Kidney (tissue), 14 donors: ENCODE measurements around the gene OLFML2B. TPM values are rescaled to one million over a fixed set of nuclear protein-coding genes. Genes with fewer than 3 reads are reported as not detected.
A peak's percentile ranks its signal among the peaks of the same experiment; 100 is the strongest.

Experiments used
- DNase-seq, 5 donors: peaks; one replicate each; pipeline ENCODE4 v3.0.0-alpha.2; 2013 to 2020
- FAIRE-seq: peaks from 2 replicates; lab custom pipeline; 2012; peaks lifted over from hg19 to GRCh38; lab: Jason Lieb, UNC
- H3K27ac ChIP-seq, 2 donors: one replicate each; pipeline ENCODE4 v1.7.0; 2013; ENCODE audit warnings: low read depth in 2 of 2, low read length in 2 of 2, inconsistent platforms in 1 of 2
- H3K27me3 ChIP-seq: one replicate; pipeline ENCODE4 v1.7.1; 2013; ENCODE audit warnings: low read length, inconsistent platforms; ENCODE audit not compliant: control insufficient read depth, insufficient read depth
- H3K36me3 ChIP-seq, 3 donors: one replicate each; pipeline versions ENCODE4 v1.7.0 to v1.7.1; 2013; ENCODE audit warnings: low read length in 3 of 3, control low read depth in 1 of 3, inconsistent platforms in 1 of 3; ENCODE audit not compliant: insufficient read depth in 3 of 3, control insufficient read depth in 2 of 3
- H3K4me1 ChIP-seq, 3 donors: one replicate each; pipeline versions ENCODE4 v1.7.0 to v1.7.1; 2013; ENCODE audit warnings: low read length in 3 of 3, inconsistent platforms in 1 of 3, low read depth in 1 of 3; ENCODE audit not compliant: control insufficient read depth in 2 of 3, insufficient read depth in 2 of 3
- H3K4me3 ChIP-seq, 3 donors: one replicate each; pipeline versions ENCODE4 v1.7.0 to v1.8.1; 2013; ENCODE audit warnings: low read length in 3 of 3, control low read depth in 1 of 3, inconsistent platforms in 1 of 3
- H3K9ac ChIP-seq, 3 donors: one replicate each; pipeline versions ENCODE4 v1.7.0 to v1.7.1; 2013; ENCODE audit warnings: low read length in 3 of 3, control low read depth in 1 of 3, inconsistent platforms in 1 of 3
- H3K9me3 ChIP-seq, 3 donors: one replicate each; pipeline versions ENCODE4 v1.7.0 to v1.7.1; 2013; ENCODE audit warnings: low read length in 3 of 3, control low read depth in 1 of 3, inconsistent platforms in 1 of 3; ENCODE audit not compliant: control insufficient read depth in 2 of 3, insufficient read depth in 1 of 3
- CTCF ChIP-seq: IDR thresholded peaks from 3 replicates; pipeline ENCODE4 v1.5.1; 2012; ENCODE audit warnings: mild to moderate bottlenecking, moderate library complexity, borderline replicate concordance; ENCODE audit not compliant: insufficient read depth; ENCODE audit errors: extremely low read depth
- intact Hi-C: fragments of 100-400 bp; cut with DNase I; formaldehyde crosslinking; loops from one replicate; pipeline ENCODE4 v1.11.1; 2022
- polyA plus RNA-seq: library from polyadenylated mRNA; stranded (reverse); fragments of 350-450 nt; fragmentation: Illumina TruSeq; extraction: RNeasy Lipid Tissue Mini Kit (QIAGEN cat#74804); gene quantifications from one replicate; pipeline ENCODE4 v1.2.3, GENCODE V29; 2014; ENCODE audit warnings: low read depth, low replicate concordance; ENCODE audit not compliant: insufficient read depth
- total RNA-seq: library from RNA; stranded (reverse); fragmentation: NEBNext Ultra II Directional; extraction: Animal tissue kit (Norgen Biotek cat#: 25700); gene quantifications from one replicate; pipeline ENCODE4 v1.2.1, GENCODE V29; 2021
- donor health status: control.
- donor health status: control.
- donor health status: control.
- donor health status: control.
- donor health status: control.
- donor health status: DM: yes; HTN: yes; CAD: no.
- donor health status: Normal renal cell carcinoma (clear cell type).

OLFML2B gene
- total and polyA plus RNA-seq, 2 donors from 2014 or later, result 2.9 to 6.7 TPM

GRCh38 chr1:162035241-162035640 lies 11.6 kb upstream of the OLFML2B start:
- Histone ChIP-seq H3K27ac (no peak overlapping the region), H3K4me1 (no peaks in the 10 kb centered on the region), H3K9me3 (no peaks in the 10 kb centered on the region), H3K27me3 (no peaks in the 10 kb centered on the region), H3K4me3 (no peak overlapping the region), H3K9ac (no peak overlapping the region), H3K36me3 (no peaks in the 10 kb centered on the region)
- TF ChIP-seq CTCF, result no peak
- FAIRE-seq (no peak), DNase-seq (peak in 1 of 5 donors; percentile 67)
- intact Hi-C loops, result no loop called here

GRCh38 chr1:162033428-162033827 lies 9.8 kb upstream of the OLFML2B start:
- no peaks in the 10 kb centered on the region for H3K36me3 ChIP-seq
- intact Hi-C loops, result loop anchor here (5.0 kb wide), 1 partner anchor 241 kb away; no protein-coding TSS in a partner anchor
- no peaks in the 10 kb centered on the region for H3K9me3 ChIP-seq
- H3K4me1 ChIP-seq, result no peaks in the 10 kb centered on the region
- no peak for TF ChIP-seq CTCF
- DNase-seq, result peak in 3 of 5 donors; percentile 32 to 42 (median 42)
- no peak overlapping the region for H3K27ac ChIP-seq
- H3K27me3 ChIP-seq, result no peaks in the 10 kb centered on the region
- no peak overlapping the region for H3K9ac ChIP-seq
- no peak overlapping the region for H3K4me3 ChIP-seq
- FAIRE-seq, result no peak

GRCh38 chr1:162030759-162031280 lies 7.2 kb upstream of the OLFML2B start:
- Histone ChIP-seq H3K4me1 (no peaks in the 10 kb centered on the region), H3K27me3 (no peaks in the 10 kb centered on the region), H3K36me3 (no peaks in the 10 kb centered on the region), H3K4me3 (no peak overlapping the region), H3K9ac (no peak overlapping the region), H3K9me3 (no peaks in the 10 kb centered on the region), H3K27ac (no peak overlapping the region)
- TF ChIP-seq CTCF, result no peak
- intact Hi-C loops, result loop anchor here (5.0 kb wide), 1 partner anchor 239 kb away; no protein-coding TSS in a partner anchor
- DNase-seq, result peak in 4 of 5 donors; percentile 56 to 81 (median 68)
- no peak for FAIRE-seq
